ENCODE results near the gene SPACA9. TPM values are rescaled to one million over a fixed set of nuclear protein-coding genes. Genes with fewer than 3 reads are reported as not detected.
A peak's percentile ranks its signal among the peaks of the same experiment; 100 is the strongest.

SPACA9 gene
- polyA plus RNA-seq, 2 of the 4 experiments (the other 2 are of a cell fraction): 3.1 to 3.6 TPM

DNA sequence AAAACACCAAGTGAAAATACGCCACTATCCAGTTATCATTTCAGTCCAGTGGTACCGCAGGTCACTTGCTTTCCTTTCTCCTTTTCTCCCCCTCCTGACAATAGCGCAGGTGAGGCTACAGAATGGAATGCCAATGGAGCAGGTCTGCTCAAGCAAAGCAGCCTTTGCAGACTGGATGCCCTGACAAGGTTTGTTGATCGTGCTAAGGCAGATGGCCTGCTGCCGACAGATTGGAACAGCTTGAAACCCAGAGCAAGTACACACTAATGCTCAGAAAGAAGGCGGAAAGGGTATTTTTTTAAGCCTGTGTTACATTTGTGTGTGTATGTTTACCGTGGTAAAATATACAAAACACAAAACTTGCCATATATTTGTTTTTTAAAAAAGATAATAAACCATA lies 19.4 kb downstream of the SPACA9 start:
- no peak overlapping the region for H3K4me3 ChIP-seq
- no peak overlapping the region for H3K4me2 ChIP-seq
- FAIRE-seq: no peak
- H3K9me3 ChIP-seq: no peaks in the 10 kb centered on the region
- CTCF ChIA-PET: interaction anchor here (0.8 to 8.2 kb wide), 3 partner anchors 9 to 139 kb away, joined by 3 to 145 read pairs (median 48); no protein-coding TSS in a partner anchor
- POLR2A ChIA-PET: no interaction called here
- TF ChIP-seq KDM1A (IDR thresholded peaks at IDR 0.05; ENCODE audit: low read depth): no peak
- no peak for TF ChIP-seq BHLHE40 (IDR thresholded peaks at IDR 0.05; ENCODE audit: low read depth, low read length)
- no peak for TF ChIP-seq RAD21 (conservative IDR thresholded peaks at IDR 0.05 in 1 of 2, IDR thresholded peaks at IDR 0.05 in 1 of 2)
- TF ChIP-seq EHMT2 (IDR thresholded peaks at IDR 0.05; ENCODE audit: low read depth): no peak
- TF ChIP-seq E2F6 (IDR thresholded peaks at IDR 0.05; ENCODE audit: borderline replicate concordance, low read depth): no peak
- TF ChIP-seq, protein P1, sequence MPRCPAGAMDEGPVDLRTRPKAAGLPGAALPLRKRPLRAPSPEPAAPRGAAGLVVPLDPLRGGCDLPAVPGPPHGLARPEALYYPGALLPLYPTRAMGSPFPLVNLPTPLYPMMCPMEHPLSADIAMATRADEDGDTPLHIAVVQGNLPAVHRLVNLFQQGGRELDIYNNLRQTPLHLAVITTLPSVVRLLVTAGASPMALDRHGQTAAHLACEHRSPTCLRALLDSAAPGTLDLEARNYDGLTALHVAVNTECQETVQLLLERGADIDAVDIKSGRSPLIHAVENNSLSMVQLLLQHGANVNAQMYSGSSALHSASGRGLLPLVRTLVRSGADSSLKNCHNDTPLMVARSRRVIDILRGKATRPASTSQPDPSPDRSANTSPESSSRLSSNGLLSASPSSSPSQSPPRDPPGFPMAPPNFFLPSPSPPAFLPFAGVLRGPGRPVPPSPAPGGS (IDR thresholded peaks at IDR 0.05): no peak
- no peak for TF ChIP-seq FOXS1 (CRISPR knock-in tag; IDR thresholded peaks at IDR 0.05)
- no peak overlapping the region for H3K27ac ChIP-seq
- H3K4me1 ChIP-seq: no peaks in the 10 kb centered on the region
- WGBS (ENCODE audit: missing lambda C conversion rate): 87% methylated on average over 7 of the region's 7 CpGs
- no peak for ATAC-seq
- DNase-seq (ENCODE audit: low read depth in 1 of 2, low spot score in 1 of 2): no peak

- no peak overlapping the region for H3K4me3 ChIP-seq
- ChIA-PET CTCF (interaction anchor here (0.6 to 8.2 kb wide), 40 partner anchors 9 to 1666 kb away, joined by 3 to 145 read pairs (median 5); partner anchors contain the start of genes DDX31, GFI1B, SPACA9 and TSC1), POLR2A (no interaction called here)
- no peaks in the 10 kb centered on the region for H3K4me1 ChIP-seq
- no peak overlapping the region for H3K4me2 ChIP-seq
- no peak overlapping the region for H3K27ac ChIP-seq
- peak; percentile 98 to 99 for ATAC-seq
- 43% methylated on average over 11 of the region's 11 CpGs for WGBS (ENCODE audit: missing lambda C conversion rate)
- DNase-seq (ENCODE audit: low read depth in 1 of 2, low spot score in 1 of 2): peak; percentile 82 to 94
- H3K9me3 ChIP-seq: no peaks in the 10 kb centered on the region
- FAIRE-seq: peak; percentile 32
- TF ChIP-seq RCOR1 (IDR thresholded peaks at IDR 0.05; ENCODE audit: low read depth, low read length) (no peak), MAZ (IDR thresholded peaks at IDR 0.05; ENCODE audit: borderline replicate concordance, low read depth, low read length) (no peak), CTCF (IDR thresholded peaks at IDR 0.05) (peak; percentile 82), EHF (CRISPR knock-in tag; IDR thresholded peaks at IDR 0.05) (no peak), ZC3H11A (IDR thresholded peaks at IDR 0.05) (no peak), TFCP2L1 (CRISPR knock-in tag; IDR thresholded peaks at IDR 0.05) (no peak), TP53 (CRISPR knock-in tag; IDR thresholded peaks at IDR 0.05) (no peak), RARB (CRISPR knock-in tag; IDR thresholded peaks at IDR 0.05) (no peak), USF2 (IDR thresholded peaks at IDR 0.05) (no peak), HOXA7 (CRISPR knock-in tag; IDR thresholded peaks at IDR 0.05) (no peak), HOXB5 (CRISPR knock-in tag; IDR thresholded peaks at IDR 0.05) (no peak), KDM1A (IDR thresholded peaks at IDR 0.05; ENCODE audit: low read depth) (no peak), EP300 (IDR thresholded peaks at IDR 0.05) (no peak), ESRRA (IDR thresholded peaks at IDR 0.05; ENCODE audit: borderline replicate concordance, low read length) (no peak), JUNB (IDR thresholded peaks at IDR 0.05) (no peak), E2F6 (IDR thresholded peaks at IDR 0.05; ENCODE audit: borderline replicate concordance, low read depth) (no peak), MAFK (IDR thresholded peaks at IDR 0.05; ENCODE audit: partially characterized antibody) (no peak), CHD4 (IDR thresholded peaks at IDR 0.05; ENCODE audit: borderline replicate concordance) (no peak), SMC3 (IDR thresholded peaks at IDR 0.05) (peak; percentile 35; the same call in 2 of the 3 replicates), NR3C1 (IDR thresholded peaks at IDR 0.05) (no peak), GATA3 (IDR thresholded peaks at IDR 0.05; ENCODE audit: borderline replicate concordance) (no peak), RAD21 (conservative IDR thresholded peaks at IDR 0.05 in 1 of 2, IDR thresholded peaks at IDR 0.05 in 1 of 2) (peak; percentile 57 to 59), ZFP36 (IDR thresholded peaks at IDR 0.05; ENCODE audit: borderline replicate concordance, partially characterized antibody) (no peak)
- TF ChIP-seq, protein P2, sequence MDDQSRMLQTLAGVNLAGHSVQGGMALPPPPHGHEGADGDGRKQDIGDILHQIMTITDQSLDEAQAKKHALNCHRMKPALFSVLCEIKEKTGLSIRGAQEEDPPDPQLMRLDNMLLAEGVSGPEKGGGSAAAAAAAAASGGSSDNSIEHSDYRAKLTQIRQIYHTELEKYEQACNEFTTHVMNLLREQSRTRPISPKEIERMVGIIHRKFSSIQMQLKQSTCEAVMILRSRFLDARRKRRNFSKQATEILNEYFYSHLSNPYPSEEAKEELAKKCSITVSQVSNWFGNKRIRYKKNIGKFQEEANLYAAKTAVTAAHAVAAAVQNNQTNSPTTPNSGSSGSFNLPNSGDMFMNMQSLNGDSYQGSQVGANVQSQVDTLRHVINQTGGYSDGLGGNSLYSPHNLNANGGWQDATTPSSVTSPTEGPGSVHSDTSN (IDR thresholded peaks at IDR 0.05): no peak
Measured at GRCh38 chr9:132901858-132902831, 23.4 kb downstream of the SPACA9 start.
